Measurements from ENCODE around the gene LILRA1.
"Not testable (repeated sequence)": the region's sequence is repeated elsewhere in the genome, so short reads cannot be mapped to it uniquely, and the experiment has no call there.

LILRA1 gene

GRCh38 chr19:54570316-54570715, 23.1 kb upstream of the LILRA1 start:
- no peak for TF ChIP-seq CTCF (IDR thresholded peaks at IDR 0.05; ENCODE audit: low read depth, low read length, missing control alignments)
- in situ Hi-C loops (cut with HindIII; ENCODE audit: low pct_ligation_motif_present, low sequenced_read_pairs) = no loop called here

GRCh38 chr19:54571715-54572615, 21.5 kb upstream of the LILRA1 start:
- DNase-seq; H3K4me3 ChIP-seq (ENCODE audit: low read depth, low read length); H3K36me3 ChIP-seq (replicated peaks); H3K27me3 ChIP-seq (replicated peaks); H3K27ac ChIP-seq; in situ Hi-C loops (cut with HindIII; ENCODE audit: low pct_ligation_motif_present, low sequenced_read_pairs): not testable (repeated sequence)

More at GRCh38 chr19:54570316-54570715, 23.1 kb upstream of the LILRA1 start:
- no peak for DNase-seq
- Histone ChIP-seq H3K4me3 (ENCODE audit: low read depth, low read length) (no peak overlapping the region), H3K27me3 (replicated peaks) (no peaks in the 10 kb centered on the region), H3K27ac (no peak overlapping the region), H3K36me3 (replicated peaks) (no peaks in the 10 kb centered on the region)

GRCh38 chr19:54572696-54573311, 20.6 kb upstream of the LILRA1 start:
- no peaks in the 10 kb centered on the region for H3K27me3 ChIP-seq (replicated peaks)
- H3K36me3 ChIP-seq (replicated peaks) = no peaks in the 10 kb centered on the region
- in situ Hi-C loops (cut with HindIII; ENCODE audit: low pct_ligation_motif_present, low sequenced_read_pairs) = no loop called here
- no peak overlapping the region for H3K4me3 ChIP-seq (ENCODE audit: low read depth, low read length)
- no peak overlapping the region for H3K27ac ChIP-seq
- no peak for DNase-seq
- TF ChIP-seq CTCF (IDR thresholded peaks at IDR 0.05; ENCODE audit: low read depth, low read length, missing control alignments) = no peak

DNA sequence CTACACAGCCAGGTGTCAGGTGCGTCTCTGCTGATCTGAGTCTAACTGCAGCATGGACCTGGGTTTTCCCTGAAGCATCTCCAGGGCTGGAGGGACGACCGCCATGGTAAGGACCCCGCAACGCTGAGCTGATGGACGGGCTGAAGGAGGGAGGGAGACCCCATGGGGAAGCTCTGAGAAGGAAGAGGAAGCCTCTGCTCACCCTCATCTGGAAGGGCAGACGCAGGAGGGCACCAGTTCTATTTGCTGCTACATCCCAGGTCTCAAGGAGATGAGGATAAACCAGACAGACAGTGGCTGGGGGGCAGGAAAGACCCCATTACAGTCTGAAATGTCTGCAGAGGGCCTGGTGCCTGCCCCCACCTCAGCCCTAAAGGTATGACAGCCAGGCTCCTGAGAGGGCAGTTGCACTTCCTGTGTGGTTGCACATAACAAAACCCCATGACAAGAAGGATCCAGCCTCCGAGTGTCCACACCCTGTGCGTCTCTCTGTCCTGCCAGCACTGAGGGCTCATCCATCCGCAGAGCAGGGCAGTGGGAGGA, 20.0 kb upstream of the LILRA1 start, which contains the start of gene LILRA2:
Gene LILRA2, plus strand, starts transcription at position 461 of the 543 bp plus-strand sequence. CDS start 89 bp downstream, outside the sequence.
- H3K36me3 ChIP-seq (replicated peaks) = no peaks in the 10 kb centered on the region
- no peak within 1 kb of the TSS for H3K4me3 ChIP-seq (ENCODE audit: low read depth, low read length)
- in situ Hi-C loops (cut with HindIII; ENCODE audit: low pct_ligation_motif_present, low sequenced_read_pairs) = no loop called here
- no peak for TF ChIP-seq CTCF (IDR thresholded peaks at IDR 0.05; ENCODE audit: low read depth, low read length, missing control alignments)
- no peak for DNase-seq
- H3K27ac ChIP-seq = no peak within 1 kb of the TSS
- H3K27me3 ChIP-seq (replicated peaks) = no peaks in the 10 kb centered on the region

DNA sequence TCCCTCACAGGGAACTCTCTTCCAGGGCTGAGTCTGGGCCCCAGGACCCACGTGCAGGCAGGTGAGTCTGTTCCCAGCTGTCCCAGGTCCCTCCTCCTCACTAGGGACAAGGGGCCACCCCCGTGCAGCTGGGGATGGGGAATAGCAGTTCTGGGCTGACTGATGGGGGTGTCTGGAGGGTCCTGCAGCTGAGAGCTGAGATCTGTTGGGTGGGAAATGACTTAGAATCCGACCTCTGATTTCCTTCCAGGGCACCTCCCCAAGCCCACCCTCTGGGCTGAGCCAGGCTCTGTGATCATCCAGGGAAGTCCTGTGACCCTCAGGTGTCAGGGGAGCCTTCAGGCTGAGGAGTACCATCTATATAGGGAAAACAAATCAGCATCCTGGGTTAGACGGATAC, 19.4 kb upstream of the LILRA1 start:
- in situ Hi-C loops (cut with HindIII; ENCODE audit: low pct_ligation_motif_present, low sequenced_read_pairs) = no loop called here
- no peak overlapping the region for H3K4me3 ChIP-seq (ENCODE audit: low read depth, low read length)
- no peak for DNase-seq
- no peak overlapping the region for H3K27ac ChIP-seq
- no peaks in the 10 kb centered on the region for H3K36me3 ChIP-seq (replicated peaks)
- TF ChIP-seq CTCF (IDR thresholded peaks at IDR 0.05; ENCODE audit: low read depth, low read length, missing control alignments) = no peak
- H3K27me3 ChIP-seq (replicated peaks) = no peaks in the 10 kb centered on the region

DNA sequence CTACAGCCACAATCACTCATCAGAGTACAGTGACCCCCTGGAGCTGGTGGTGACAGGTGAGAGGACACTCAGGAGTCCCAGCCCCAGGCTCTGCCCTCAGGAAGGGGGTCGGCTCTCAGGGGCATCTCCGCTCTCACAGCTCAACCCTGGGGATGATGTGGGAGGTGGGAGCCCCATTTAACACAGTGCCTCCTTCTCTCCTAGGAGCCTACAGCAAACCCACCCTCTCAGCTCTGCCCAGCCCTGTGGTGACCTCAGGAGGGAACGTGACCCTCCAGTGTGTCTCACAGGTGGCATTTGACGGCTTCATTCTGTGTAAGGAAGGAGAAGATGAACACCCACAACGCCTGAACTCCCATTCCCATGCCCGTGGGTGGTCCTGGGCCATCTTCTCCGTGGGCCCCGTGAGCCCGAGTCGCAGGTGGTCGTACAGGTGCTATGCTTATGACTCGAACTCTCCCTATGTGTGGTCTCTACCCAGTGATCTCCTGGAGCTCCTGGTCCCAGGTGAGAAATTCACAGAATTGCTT, 18.8 kb upstream of the LILRA1 start:
- no peak for DNase-seq
- Histone ChIP-seq H3K36me3 (replicated peaks) (no peaks in the 10 kb centered on the region), H3K27ac (no peak overlapping the region), H3K4me3 (ENCODE audit: low read depth, low read length) (no peak overlapping the region), H3K27me3 (replicated peaks) (no peaks in the 10 kb centered on the region)
- no peak for TF ChIP-seq CTCF (IDR thresholded peaks at IDR 0.05; ENCODE audit: low read depth, low read length, missing control alignments)
- in situ Hi-C loops (cut with HindIII; ENCODE audit: low pct_ligation_motif_present, low sequenced_read_pairs) = no loop called here

DNA sequence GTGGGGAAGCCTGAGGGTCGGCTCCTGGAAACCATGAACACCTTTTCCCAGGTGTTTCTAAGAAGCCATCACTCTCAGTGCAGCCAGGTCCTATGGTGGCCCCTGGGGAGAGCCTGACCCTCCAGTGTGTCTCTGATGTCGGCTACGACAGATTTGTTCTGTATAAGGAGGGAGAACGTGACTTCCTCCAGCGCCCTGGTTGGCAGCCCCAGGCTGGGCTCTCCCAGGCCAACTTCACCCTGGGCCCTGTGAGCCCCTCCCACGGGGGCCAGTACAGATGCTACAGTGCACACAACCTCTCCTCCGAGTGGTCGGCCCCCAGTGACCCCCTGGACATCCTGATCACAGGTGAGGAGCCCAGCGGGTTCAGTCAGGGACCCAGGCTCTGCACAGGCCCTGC, 18.2 kb upstream of the LILRA1 start:
- in situ Hi-C loops (cut with HindIII; ENCODE audit: low pct_ligation_motif_present, low sequenced_read_pairs); H3K36me3 ChIP-seq (replicated peaks); H3K27ac ChIP-seq; H3K4me3 ChIP-seq (ENCODE audit: low read depth, low read length); DNase-seq; H3K27me3 ChIP-seq (replicated peaks): not testable (repeated sequence)
